Psoas muscle (tissue), 8 donors: ENCODE measurements around the gene ATP5IF1. TPM values are rescaled to one million over a fixed set of nuclear protein-coding genes. Genes with fewer than 3 reads are reported as not detected.

Experiments used
- ATAC-seq, 4 donors: fragments of 200-7000 bp; cut with Tn5 transposase; one replicate each; pipeline ENCODE4 v1.9.1; 2020; ENCODE audit warnings: moderate library complexity in 3 of 4, mild to moderate bottlenecking in 2 of 4
- DNase-seq, 2 donors: peaks; one replicate each; pipeline ENCODE4 v3.0.0-alpha.2; 2020
- H3K27ac ChIP-seq: fragments of 200-600 bp; one replicate; pipeline ENCODE4 v1.8.0; 2022
- H3K27me3 ChIP-seq, 3 donors: fragments of 200-600 bp in 1 of 3; one replicate each; pipeline versions ENCODE4 v1.6.1 to v1.8.0; 2013 to 2022; ENCODE audit warnings: low read length in 2 of 3, mild to moderate bottlenecking in 2 of 3, moderate library complexity in 1 of 3; ENCODE audit not compliant: insufficient read depth in 3 of 3
- H3K36me3 ChIP-seq, 2 donors: fragments of 200-600 bp in 1 of 2; one replicate each; pipeline versions ENCODE4 v1.6.1 to v1.8.0; 2013 to 2022; ENCODE audit warnings: low read depth in 1 of 2, mild to moderate bottlenecking in 1 of 2, moderate library complexity in 1 of 2; ENCODE audit not compliant: insufficient read depth in 1 of 2
- H3K4me1 ChIP-seq: fragments of 200-600 bp; one replicate; pipeline ENCODE4 v1.8.0; 2022
- H3K4me3 ChIP-seq: fragments of 200-600 bp; one replicate; pipeline ENCODE4 v1.8.0; 2022; ENCODE audit warnings: mild to moderate bottlenecking
- H3K9me3 ChIP-seq: fragments of 200-600 bp; one replicate; pipeline ENCODE4 v1.8.0; 2022
- CTCF ChIP-seq: fragments of 200-600 bp; IDR thresholded peaks from one replicate; pipeline ENCODE4 v1.8.0; 2022; ENCODE audit warnings: antibody characterized with exemption
- WGBS, 3 donors: extraction: QIAGEN DNeasy Blood & Tissue Kit; methylation state at CpG; one replicate each; pipeline versions ENCODE4 v1.1.6 to v1.1.7; 2013; 5-methylcytosine and 5-hydroxymethylcytosine counted together
- intact Hi-C, 2 donors: fragments of 100-400 bp; cut with DNase I; formaldehyde crosslinking; loops; one replicate each; pipeline versions ENCODE4 v1.11.0 to v1.14.2; 2022
- polyA plus RNA-seq, 3 donors: library from polyadenylated mRNA; stranded (reverse); fragments of 200-250 nt; gene quantifications; one replicate each; pipeline ENCODE4 v1.2.3, GENCODE V29; 2013
- total RNA-seq, 4 donors: library from RNA; stranded (reverse); fragmentation: NEBNext Ultra II Directional in 2 of 4; extraction: Animal tissue kit (Norgen Biotek cat#: 25700) in 2 of 4; gene quantifications; one replicate each; pipeline versions ENCODE4 v1.2.1 to v1.2.4, GENCODE V29; 2021 to 2023
- donor health status: healthy with polysubstance abuse.
- donor health status: DM: no; HTN: no; CAD: no; lungs with moderate emphysema.
- donor health status: Bipolar disorder and iron deficiency.
- donor health status: healthy.
- donor health status: DM: yes; HTN: yes; CAD: no.
- donor health status: DM: no; HTN: no; CAD: no.
- donor health status: DM: no; HTN: no; CAD: no.
- donor health status: DM: yes; HTN: yes; CAD: no.

ATP5IF1 gene
- total and polyA plus RNA-seq, 7 donors = 124 to 332 (median 219) TPM

- 87 to 95% (median 91%) methylated on average over 4 of the region's 4 CpGs for WGBS, 3 donors
- TF ChIP-seq CTCF = no peak
- Histone ChIP-seq H3K4me1 (peaks cover 50% of the 10 kb centered on the region), H3K27me3 (no peaks in the 10 kb centered on the region), H3K36me3 (peaks cover 0 to 16% of the 10 kb centered on the region in 2 donors), H3K9me3 (no peaks in the 10 kb centered on the region), H3K4me3 (no peak overlapping the region), H3K27ac (peak overlapping the region; percentile 86)
- no peak for ATAC-seq
- intact Hi-C loops = no loop called here
- DNase-seq = no peak
Observed at GRCh38 chr1:28240024-28240423, 4.1 kb downstream of the ATP5IF1 start.

GRCh38 chr1:28241638-28242241, 5.8 kb downstream of the ATP5IF1 start:
- no peak overlapping the region for H3K4me3 ChIP-seq
- peaks cover 49% of the 10 kb centered on the region for H3K4me1 ChIP-seq
- ATAC-seq = no peak
- WGBS, 3 donors = 84 to 89% (median 87%) methylated on average over 10 of the region's 10 CpGs
- DNase-seq = no peak
- intact Hi-C loops = no loop called here
- no peak for TF ChIP-seq CTCF
- H3K9me3 ChIP-seq = no peaks in the 10 kb centered on the region
- H3K27me3 ChIP-seq = no peaks in the 10 kb centered on the region
- peaks cover 0 to 16% of the 10 kb centered on the region in 2 donors for H3K36me3 ChIP-seq
- H3K27ac ChIP-seq = peak overlapping the region; percentile 88

GRCh38 chr1:28243685-28244311, 7.9 kb downstream of the ATP5IF1 start:
- H3K36me3 ChIP-seq = peaks cover 0 to 10% of the 10 kb centered on the region in 2 donors
- WGBS, 3 donors = 33 to 53% (median 48%) methylated on average over 2 of the region's 2 CpGs
- peak; percentile 4 to 34 (median 12) for ATAC-seq
- peak overlapping the region; percentile 70 for H3K4me3 ChIP-seq
- peaks cover 45% of the 10 kb centered on the region for H3K4me1 ChIP-seq
- no peaks in the 10 kb centered on the region for H3K9me3 ChIP-seq
- TF ChIP-seq CTCF = no peak
- DNase-seq = no peak
- H3K27me3 ChIP-seq = no peaks in the 10 kb centered on the region
- intact Hi-C loops = no loop called here
- peak overlapping the region; percentile 88 for H3K27ac ChIP-seq

- peaks cover 42% of the 10 kb centered on the region for H3K4me1 ChIP-seq
- H3K4me3 ChIP-seq = peak overlapping the region; percentile 70
- intact Hi-C loops = loop anchor here (5.0 kb wide), 3 partner anchors 83 to 263 kb away; partner anchors contain the start of genes MED18 (in 1 of the 2) and RCC1 (in 1 of the 2)
- no peak for TF ChIP-seq CTCF
- peak overlapping the region; percentile 88 for H3K27ac ChIP-seq
- H3K27me3 ChIP-seq = no peaks in the 10 kb centered on the region
- ATAC-seq = peak; percentile 44 to 58 (median 55)
- peaks cover 0 to 10% of the 10 kb centered on the region in 2 donors for H3K36me3 ChIP-seq
- H3K9me3 ChIP-seq = no peaks in the 10 kb centered on the region
- DNase-seq = no peak
- WGBS, 3 donors = 48 to 62% (median 48%) methylated on average over 13 of the region's 13 CpGs
Observed at GRCh38 chr1:28244549-28245251, 8.8 kb downstream of the ATP5IF1 start.
